GM18907 (cell line): ENCODE data around the gene DMXL1.
A peak's percentile ranks its signal among the peaks of the same experiment; 100 is the strongest.

Experiments
- ATAC-seq: cut with Tn5 transposase; IDR thresholded peaks from one replicate; pipeline ENCODE4 v1.9.1; 2021; ENCODE audit warnings: mild to moderate bottlenecking, moderate library complexity; ENCODE audit not compliant: unreplicated experiment

Gene DMXL1

DNA sequence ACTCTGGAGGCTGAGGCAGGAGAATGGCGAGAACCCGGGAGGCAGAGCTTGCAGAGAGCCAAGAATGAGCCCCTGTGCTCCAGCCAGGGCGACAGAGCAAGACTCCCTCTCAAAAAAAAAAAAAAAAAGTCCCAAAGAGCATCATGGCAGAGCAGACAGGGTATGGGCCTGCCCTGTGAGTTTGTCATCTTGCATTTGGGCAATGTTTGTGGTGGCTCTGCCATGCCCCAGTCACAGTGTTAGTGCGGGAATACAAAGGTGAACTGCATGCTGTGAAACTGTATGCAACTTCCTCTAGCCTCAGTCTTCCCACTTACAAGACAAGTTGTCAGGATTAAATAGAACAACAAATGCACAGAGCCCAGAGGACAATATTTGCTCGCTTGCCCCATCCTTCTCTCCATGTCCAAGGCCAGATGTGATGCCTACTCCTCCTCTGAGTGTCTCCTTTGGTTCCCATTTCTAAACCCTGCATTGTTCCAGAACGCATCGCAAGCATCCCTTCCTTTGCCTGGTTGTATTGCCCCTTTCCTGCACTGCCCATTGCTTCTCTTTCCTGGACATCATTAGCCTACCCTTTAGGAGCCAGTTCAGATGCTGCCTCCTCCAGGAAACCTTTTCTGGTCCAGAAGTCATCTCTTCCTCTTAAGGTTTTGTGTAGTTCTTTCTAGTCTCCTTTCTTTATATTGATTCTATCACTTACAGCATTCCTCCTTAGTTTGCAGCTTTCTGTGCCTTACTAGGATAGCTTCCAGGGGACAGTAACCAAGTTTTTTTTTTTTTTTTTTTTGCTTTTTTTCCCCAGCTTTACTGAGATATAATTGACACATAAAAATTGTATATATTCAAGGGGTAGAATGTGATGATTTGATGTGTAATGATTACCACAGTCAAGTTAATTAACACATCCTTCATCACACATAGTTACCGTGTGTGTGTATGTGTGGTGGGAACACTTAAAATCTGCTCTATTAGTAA is 215.9 kb downstream of the DMXL1 start:
- ATAC-seq: no peak

DNA sequence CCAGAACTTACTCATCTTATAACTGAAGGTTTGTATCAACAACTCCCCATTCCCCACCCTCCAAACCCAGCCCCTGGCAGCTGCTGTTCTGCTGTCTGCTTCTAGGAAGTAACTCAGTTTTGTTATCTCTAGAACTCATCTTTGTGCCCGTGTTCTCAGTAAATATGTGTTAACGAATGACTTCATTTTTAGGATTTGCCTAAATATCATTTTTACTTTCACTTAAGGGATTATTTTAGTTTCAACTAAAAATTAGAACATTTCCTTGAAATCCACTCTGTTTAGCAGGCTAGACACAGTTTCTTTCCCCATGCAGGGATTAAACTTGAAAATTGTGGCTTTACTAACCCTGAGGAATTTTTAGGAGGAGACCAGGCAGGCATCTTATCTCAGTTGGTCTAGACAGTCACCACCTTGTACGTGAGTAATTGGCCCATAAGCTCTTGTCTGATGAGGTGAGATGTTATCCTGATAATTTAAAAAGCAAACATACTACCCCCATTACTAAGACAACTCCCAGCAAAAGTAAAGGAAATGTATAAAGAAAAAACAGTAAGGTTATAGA is 216.7 kb downstream of the DMXL1 start:
- ATAC-seq: peak; percentile 57

GRCh38 chr5:119288379-119289033 is 217.6 kb downstream of the DMXL1 start:
- no peak for ATAC-seq

- no peak for ATAC-seq
These were observed 218.7 kb downstream of the DMXL1 start for GRCh38 chr5:119289438-119290044.

- ATAC-seq: peak; percentile 88
These were observed 219.3 kb downstream of the DMXL1 start for GRCh38 chr5:119290161-119290569.

DNA sequence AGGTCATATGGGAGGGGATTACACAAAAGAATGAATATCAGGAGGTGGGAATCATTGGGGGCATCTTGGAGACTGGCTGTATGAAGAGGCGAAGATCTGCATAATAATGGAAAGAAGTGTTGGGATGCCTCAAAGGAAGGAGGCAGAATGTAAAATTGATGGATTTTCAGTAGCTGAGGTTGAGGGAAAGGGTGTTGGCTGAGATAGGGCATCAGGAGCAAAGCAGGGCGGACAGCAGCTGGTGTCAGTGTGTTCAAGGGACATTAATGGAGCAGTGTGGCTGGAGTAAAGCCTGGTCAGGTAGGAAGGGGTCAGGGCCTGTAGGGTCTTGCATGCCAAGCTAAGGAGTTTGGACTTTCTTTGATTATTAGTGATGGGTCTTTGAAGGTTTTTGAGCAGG is 219.7 kb downstream of the DMXL1 start:
- peak; percentile 6 for ATAC-seq

DNA sequence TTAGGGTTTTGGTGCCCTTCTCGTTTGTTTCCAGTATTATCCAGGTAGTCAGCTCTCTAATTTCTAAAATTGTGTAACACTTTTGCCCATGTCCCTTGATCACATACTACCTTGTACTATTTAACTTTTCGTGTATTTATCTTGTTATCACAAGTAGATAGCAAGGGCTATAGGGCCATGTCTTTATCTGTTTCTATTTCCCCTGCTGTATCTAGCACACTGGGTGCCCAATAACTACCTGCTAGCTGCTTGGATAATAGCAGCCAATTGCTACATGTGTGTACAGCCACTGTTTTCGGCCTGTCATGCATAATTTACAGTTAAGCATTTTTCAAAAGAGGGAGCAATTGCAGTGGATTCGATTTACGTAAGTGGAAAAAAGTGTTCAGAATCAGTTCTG is 220.2 kb downstream of the DMXL1 start:
- no peak for ATAC-seq

DNA sequence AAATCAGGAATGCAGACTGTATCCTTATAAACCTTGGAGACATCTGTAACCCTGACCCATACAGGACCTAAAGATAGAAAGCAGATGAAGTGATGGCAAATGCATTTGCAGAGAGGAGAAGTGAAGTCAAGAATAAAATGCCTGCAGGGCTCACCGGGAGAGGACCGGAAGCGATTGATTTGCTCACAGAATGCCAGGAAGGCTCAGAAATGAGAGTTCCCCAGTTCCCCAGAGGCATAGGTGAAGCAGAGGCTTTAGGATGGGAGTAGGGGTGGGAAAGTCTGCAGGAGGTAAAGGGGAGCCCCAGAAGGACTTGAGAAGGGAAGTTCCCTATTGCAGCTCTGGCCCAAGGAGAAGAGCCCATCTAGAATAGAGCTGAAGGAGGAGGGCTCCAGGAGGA is 221.0 kb downstream of the DMXL1 start:
- ATAC-seq: no peak

DNA sequence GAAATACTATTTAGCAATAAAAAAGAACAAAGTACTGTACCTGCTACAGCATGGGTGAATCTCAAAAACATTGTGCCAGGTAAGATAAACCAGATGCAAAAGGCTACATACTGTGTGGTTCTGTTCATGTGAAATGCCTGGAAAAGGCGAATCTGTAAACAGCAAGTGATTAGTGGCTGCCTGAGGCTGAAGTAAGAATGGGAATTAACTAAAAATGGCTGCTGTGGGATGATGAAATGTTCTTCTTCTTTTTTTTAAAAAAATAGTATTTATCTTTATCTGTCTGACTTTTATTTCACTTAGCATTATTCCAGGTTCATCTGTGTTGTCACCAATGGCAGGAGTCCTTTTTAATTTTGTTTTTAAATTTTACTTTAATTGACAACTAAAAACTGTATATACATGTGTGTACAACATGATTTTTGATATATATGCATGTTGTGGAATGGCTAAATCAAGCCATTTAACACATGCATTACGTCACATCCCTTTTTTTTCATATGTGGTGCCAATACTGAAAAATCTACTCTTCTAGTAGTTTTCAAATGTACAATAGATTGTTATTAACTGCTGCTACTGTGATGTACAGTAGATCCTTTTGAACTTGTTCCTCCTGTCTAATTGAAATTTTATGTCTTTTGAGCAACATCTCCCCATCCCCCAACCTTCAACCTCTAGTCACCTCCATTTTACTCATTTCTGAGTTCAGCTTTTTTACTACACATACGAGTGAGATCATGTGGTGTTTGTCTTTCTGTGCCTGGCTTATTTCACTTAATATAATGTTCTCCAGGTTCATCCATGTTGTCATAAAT is 222.0 kb downstream of the DMXL1 start:
- ATAC-seq: no peak

GRCh38 chr5:119293516-119293829 is 222.6 kb downstream of the DMXL1 start:
- no peak for ATAC-seq
